ENCODE measurements around the gene EEF1A2.

The EEF1A2 gene

GRCh38 chr20:63456429-63457284 is 42.2 kb downstream of the EEF1A2 start:
- no peak for DNase-seq (ENCODE audit: extremely low read depth in 1 of 2, low read depth in 1 of 2)

- DNase-seq (ENCODE audit: extremely low read depth in 1 of 2, low read depth in 1 of 2): no peak
These were observed 43.4 kb downstream of the EEF1A2 start for GRCh38 chr20:63455568-63455859.

- no peak for DNase-seq (ENCODE audit: extremely low read depth in 1 of 2, low read depth in 1 of 2)
These were observed 43.9 kb downstream of the EEF1A2 start for GRCh38 chr20:63454731-63455567.

GRCh38 chr20:63452821-63453523 is 45.9 kb downstream of the EEF1A2 start:
- DNase-seq (ENCODE audit: extremely low read depth in 1 of 2, low read depth in 1 of 2): no peak

- no peak for DNase-seq (ENCODE audit: extremely low read depth in 1 of 2, low read depth in 1 of 2)
These were observed 46.5 kb downstream of the EEF1A2 start for GRCh38 chr20:63452341-63452740.

- no peak for DNase-seq (ENCODE audit: extremely low read depth in 1 of 2, low read depth in 1 of 2)
These were observed 47.1 kb downstream of the EEF1A2 start for GRCh38 chr20:63451821-63452220.

- DNase-seq (ENCODE audit: extremely low read depth in 1 of 2, low read depth in 1 of 2): no peak
These were observed 48.8 kb downstream of the EEF1A2 start for GRCh38 chr20:63449796-63450730.

GRCh38 chr20:63449025-63449424 is 49.9 kb downstream of the EEF1A2 start:
- no peak for DNase-seq (ENCODE audit: extremely low read depth in 1 of 2, low read depth in 1 of 2)

- DNase-seq (ENCODE audit: extremely low read depth in 1 of 2, low read depth in 1 of 2): no peak
These were observed 50.9 kb downstream of the EEF1A2 start for GRCh38 chr20:63448031-63448430.

- no peak for DNase-seq (ENCODE audit: extremely low read depth in 1 of 2, low read depth in 1 of 2)
These were observed 51.6 kb downstream of the EEF1A2 start for GRCh38 chr20:63447320-63447719.

GRCh38 chr20:63446216-63447024 is 52.5 kb downstream of the EEF1A2 start:
- DNase-seq (ENCODE audit: extremely low read depth in 1 of 2, low read depth in 1 of 2): no peak

GRCh38 chr20:63445075-63445734 is 53.7 kb downstream of the EEF1A2 start:
- DNase-seq (ENCODE audit: extremely low read depth in 1 of 2, low read depth in 1 of 2): no peak

GRCh38 chr20:63444548-63444947 is 54.3 kb downstream of the EEF1A2 start:
- DNase-seq (ENCODE audit: extremely low read depth in 1 of 2, low read depth in 1 of 2): no peak

GRCh38 chr20:63443606-63444395 is 55.1 kb downstream of the EEF1A2 start:
- DNase-seq (ENCODE audit: extremely low read depth in 1 of 2, low read depth in 1 of 2): no peak

- DNase-seq (ENCODE audit: extremely low read depth in 1 of 2, low read depth in 1 of 2): peak; percentile 15 to 37
These were observed 56.8 kb downstream of the EEF1A2 start for GRCh38 chr20:63442100-63442493.

GRCh38 chr20:63441136-63442099 is 57.5 kb downstream of the EEF1A2 start:
- DNase-seq (ENCODE audit: extremely low read depth in 1 of 2, low read depth in 1 of 2): no peak

- DNase-seq (ENCODE audit: extremely low read depth in 1 of 2, low read depth in 1 of 2): no peak
These were observed 58.4 kb downstream of the EEF1A2 start for GRCh38 chr20:63440366-63440955.
